ENCODE measurements around the gene TMC1.

Gene TMC1

DNA sequence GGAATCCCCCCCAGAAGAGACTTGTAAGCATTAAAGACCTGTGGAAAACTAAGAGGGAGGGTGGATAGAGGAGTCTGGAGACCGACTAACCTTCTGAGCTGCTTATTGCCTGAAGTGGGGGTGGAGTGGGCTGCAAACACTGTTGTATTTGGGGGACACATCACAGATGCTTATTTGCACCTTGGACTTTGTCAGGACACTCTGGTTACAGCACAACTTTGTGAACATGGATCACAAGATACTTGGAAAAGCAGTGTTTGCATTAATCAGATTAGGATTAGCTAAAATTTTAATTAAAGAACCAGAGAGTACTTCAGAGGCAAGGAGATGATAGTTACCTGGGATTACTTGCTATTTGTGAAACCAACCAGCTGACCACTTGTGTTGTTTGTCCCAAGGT is 30.9 kb downstream of the TMC1 start:
- H3K36me3 ChIP-seq (ENCODE audit: insufficient read depth, low read length), result no peaks in the 10 kb centered on the region
- H3K9me3 ChIP-seq (ENCODE audit: low read length), result no peaks in the 10 kb centered on the region
- H3K9me2 ChIP-seq (ENCODE audit: low read depth, low read length), result no peaks in the 10 kb centered on the region
- no peaks in the 10 kb centered on the region for H3K79me2 ChIP-seq (ENCODE audit: insufficient read depth, low read length)
- H2AFZ ChIP-seq (ENCODE audit: low read length), result no peak overlapping the region
- H3K4me2 ChIP-seq (ENCODE audit: low read length), result no peak overlapping the region
- no peak overlapping the region for H3K9ac ChIP-seq (ENCODE audit: low read length)
- H4K20me1 ChIP-seq (ENCODE audit: insufficient read depth, low read length), result no peaks in the 10 kb centered on the region
- H3F3A ChIP-seq (ENCODE audit: insufficient read depth, low read length), result no peaks in the 10 kb centered on the region
- H3K4me3 ChIP-seq (ENCODE audit: low read depth, low read length, poor library complexity, severe bottlenecking), result no peak overlapping the region
- TF ChIP-seq CTCF (IDR thresholded peaks at IDR 0.05; ENCODE audit: low read length) (no peak), EZH2 (IDR thresholded peaks at IDR 0.05; ENCODE audit: borderline replicate concordance, low read length) (no peak)
- no peak overlapping the region for H3K27ac ChIP-seq (ENCODE audit: low read depth, low read length, poor library complexity, severe bottlenecking)
- H3K27me3 ChIP-seq (ENCODE audit: insufficient read depth, low read length), result no peaks in the 10 kb centered on the region
- H3K4me1 ChIP-seq (ENCODE audit: insufficient read depth, low read length, severe bottlenecking), result no peaks in the 10 kb centered on the region

- Histone ChIP-seq H3F3A (ENCODE audit: insufficient read depth, low read length) (no peaks in the 10 kb centered on the region), H3K9ac (ENCODE audit: low read length) (no peak overlapping the region), H3K27ac (ENCODE audit: low read depth, low read length, poor library complexity, severe bottlenecking) (no peak overlapping the region), H3K4me2 (ENCODE audit: low read length) (no peak overlapping the region), H3K9me3 (ENCODE audit: low read length) (no peaks in the 10 kb centered on the region), H2AFZ (ENCODE audit: low read length) (no peak overlapping the region), H3K9me2 (ENCODE audit: low read depth, low read length) (no peaks in the 10 kb centered on the region), H3K4me3 (ENCODE audit: low read depth, low read length, poor library complexity, severe bottlenecking) (no peak overlapping the region), H3K36me3 (ENCODE audit: insufficient read depth, low read length) (no peaks in the 10 kb centered on the region), H3K79me2 (ENCODE audit: insufficient read depth, low read length) (no peaks in the 10 kb centered on the region), H3K27me3 (ENCODE audit: insufficient read depth, low read length) (no peaks in the 10 kb centered on the region), H4K20me1 (ENCODE audit: insufficient read depth, low read length) (no peaks in the 10 kb centered on the region), H3K4me1 (ENCODE audit: insufficient read depth, low read length, severe bottlenecking) (no peaks in the 10 kb centered on the region)
- TF ChIP-seq CTCF (IDR thresholded peaks at IDR 0.05; ENCODE audit: low read length) (no peak), EZH2 (IDR thresholded peaks at IDR 0.05; ENCODE audit: borderline replicate concordance, low read length) (no peak)
Observed at GRCh38 chr9:72554221-72554641, 32.8 kb downstream of the TMC1 start.

DNA sequence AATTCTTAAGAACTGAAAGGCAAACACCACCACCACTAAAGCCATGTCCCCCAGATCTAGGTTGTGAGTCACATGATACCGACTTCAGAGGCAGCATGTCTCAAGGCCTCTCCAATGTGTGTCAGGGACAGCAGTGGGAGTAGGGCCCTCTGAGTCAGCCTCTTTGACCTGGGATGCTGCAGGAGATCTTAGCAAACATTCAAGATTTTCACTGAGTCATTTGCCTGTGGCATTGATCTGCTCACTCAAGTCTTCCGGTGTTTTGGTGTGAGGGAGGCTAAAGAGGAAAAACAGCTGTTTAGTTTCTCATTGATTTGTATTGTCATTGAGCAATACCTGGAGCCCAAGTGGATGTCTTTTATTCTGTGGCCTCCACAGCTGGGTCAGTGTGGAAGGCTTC is 36.1 kb downstream of the TMC1 start:
- H3K4me2 ChIP-seq (ENCODE audit: low read length), result no peak overlapping the region
- no peaks in the 10 kb centered on the region for H3K36me3 ChIP-seq (ENCODE audit: insufficient read depth, low read length)
- no peaks in the 10 kb centered on the region for H3K79me2 ChIP-seq (ENCODE audit: insufficient read depth, low read length)
- H3K9me2 ChIP-seq (ENCODE audit: low read depth, low read length), result no peaks in the 10 kb centered on the region
- H3K9ac ChIP-seq (ENCODE audit: low read length), result no peak overlapping the region
- no peak overlapping the region for H3K27ac ChIP-seq (ENCODE audit: low read depth, low read length, poor library complexity, severe bottlenecking)
- no peaks in the 10 kb centered on the region for H4K20me1 ChIP-seq (ENCODE audit: insufficient read depth, low read length)
- H3K27me3 ChIP-seq (ENCODE audit: insufficient read depth, low read length), result no peaks in the 10 kb centered on the region
- TF ChIP-seq CTCF (IDR thresholded peaks at IDR 0.05; ENCODE audit: low read length), result no peak
- no peak for TF ChIP-seq EZH2 (IDR thresholded peaks at IDR 0.05; ENCODE audit: borderline replicate concordance, low read length)
- H3F3A ChIP-seq (ENCODE audit: insufficient read depth, low read length), result no peaks in the 10 kb centered on the region
- no peak overlapping the region for H2AFZ ChIP-seq (ENCODE audit: low read length)
- no peaks in the 10 kb centered on the region for H3K9me3 ChIP-seq (ENCODE audit: low read length)
- no peaks in the 10 kb centered on the region for H3K4me1 ChIP-seq (ENCODE audit: insufficient read depth, low read length, severe bottlenecking)
- H3K4me3 ChIP-seq (ENCODE audit: low read depth, low read length, poor library complexity, severe bottlenecking), result no peak overlapping the region

Measured in OCI-LY1 (cell line).